Measurements from ENCODE around the gene COL5A1.

DNA sequence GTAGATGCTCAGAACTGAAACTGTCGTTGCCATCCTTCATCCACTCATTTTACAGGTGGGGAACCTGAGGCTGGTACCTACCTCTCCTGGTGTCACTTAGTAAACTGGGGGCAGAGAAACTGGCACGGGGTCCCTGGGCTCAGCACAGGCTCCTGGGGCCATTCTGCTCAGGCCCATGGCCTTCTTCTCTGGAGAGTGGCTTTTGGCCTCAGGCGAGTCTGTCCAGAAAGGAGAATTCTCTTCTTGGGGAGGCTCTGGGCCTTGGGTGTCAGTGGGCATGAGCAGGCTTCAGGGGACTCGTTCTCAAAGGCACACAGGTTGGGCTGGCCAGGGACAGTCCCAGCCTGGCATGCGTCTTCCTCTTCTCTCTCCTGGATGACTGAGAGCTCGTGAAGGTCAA, 24.6 kb downstream of the COL5A1 start:
- TF ChIP-seq, protein P1, sequence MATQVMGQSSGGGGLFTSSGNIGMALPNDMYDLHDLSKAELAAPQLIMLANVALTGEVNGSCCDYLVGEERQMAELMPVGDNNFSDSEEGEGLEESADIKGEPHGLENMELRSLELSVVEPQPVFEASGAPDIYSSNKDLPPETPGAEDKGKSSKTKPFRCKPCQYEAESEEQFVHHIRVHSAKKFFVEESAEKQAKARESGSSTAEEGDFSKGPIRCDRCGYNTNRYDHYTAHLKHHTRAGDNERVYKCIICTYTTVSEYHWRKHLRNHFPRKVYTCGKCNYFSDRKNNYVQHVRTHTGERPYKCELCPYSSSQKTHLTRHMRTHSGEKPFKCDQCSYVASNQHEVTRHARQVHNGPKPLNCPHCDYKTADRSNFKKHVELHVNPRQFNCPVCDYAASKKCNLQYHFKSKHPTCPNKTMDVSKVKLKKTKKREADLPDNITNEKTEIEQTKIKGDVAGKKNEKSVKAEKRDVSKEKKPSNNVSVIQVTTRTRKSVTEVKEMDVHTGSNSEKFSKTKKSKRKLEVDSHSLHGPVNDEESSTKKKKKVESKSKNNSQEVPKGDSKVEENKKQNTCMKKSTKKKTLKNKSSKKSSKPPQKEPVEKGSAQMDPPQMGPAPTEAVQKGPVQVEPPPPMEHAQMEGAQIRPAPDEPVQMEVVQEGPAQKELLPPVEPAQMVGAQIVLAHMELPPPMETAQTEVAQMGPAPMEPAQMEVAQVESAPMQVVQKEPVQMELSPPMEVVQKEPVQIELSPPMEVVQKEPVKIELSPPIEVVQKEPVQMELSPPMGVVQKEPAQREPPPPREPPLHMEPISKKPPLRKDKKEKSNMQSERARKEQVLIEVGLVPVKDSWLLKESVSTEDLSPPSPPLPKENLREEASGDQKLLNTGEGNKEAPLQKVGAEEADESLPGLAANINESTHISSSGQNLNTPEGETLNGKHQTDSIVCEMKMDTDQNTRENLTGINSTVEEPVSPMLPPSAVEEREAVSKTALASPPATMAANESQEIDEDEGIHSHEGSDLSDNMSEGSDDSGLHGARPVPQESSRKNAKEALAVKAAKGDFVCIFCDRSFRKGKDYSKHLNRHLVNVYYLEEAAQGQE (IDR thresholded peaks at IDR 0.05; ENCODE audit: insufficient read depth in 1 of 2, low read depth in 2 of 2, low read length in 2 of 2), result no peak
- TF ChIP-seq TAF1 (IDR thresholded peaks at IDR 0.05; ENCODE audit: borderline replicate concordance, insufficient read depth, low read length) (no peak), POLR2AphosphoS5 (IDR thresholded peaks at IDR 0.05; ENCODE audit: low read depth, low read length) (no peak), SIN3A (IDR thresholded peaks at IDR 0.05; ENCODE audit: borderline replicate concordance, insufficient read depth, low read length) (no peak)

Measured in PFSK-1 (cell line).